Activated naive CD4-positive, alpha-beta T cell treated with anti-CD3 and anti-CD28 coated beads for 36 hours (primary cell): ENCODE data around the gene QRFP. TPM values are rescaled to one million over a fixed set of nuclear protein-coding genes. Genes with fewer than 3 reads are reported as not detected.

Source experiments
- CTCF ChIA-PET: fragments of 350-600 bp; sonication (Branson Sonifier 250); formaldehyde crosslinking; loops from one replicate; lab custom pipeline; 2021; ENCODE audit warnings: antibody characterized with exemption; lab: Charles Lee
- DNase-seq: peaks from one replicate; pipeline ENCODE4 v3.0.0-alpha.2; 2020
- H3K27ac Mint-ChIP-seq: one replicate; pipeline ENCODE4 v1.8.0; 2021; ENCODE audit warnings: mild to moderate bottlenecking, mixed read lengths
- H3K27me3 Mint-ChIP-seq: one replicate; pipeline ENCODE4 v1.8.0; 2021; ENCODE audit warnings: low read depth, mixed read lengths
- H3K36me3 Mint-ChIP-seq: one replicate; pipeline ENCODE4 v1.8.0; 2021; ENCODE audit warnings: low read depth, mixed read lengths
- H3K4me1 Mint-ChIP-seq: one replicate; pipeline ENCODE4 v1.8.0; 2021; ENCODE audit warnings: low read depth, mixed read lengths
- H3K4me3 Mint-ChIP-seq: one replicate; pipeline ENCODE4 v1.8.0; 2021; ENCODE audit warnings: mild to moderate bottlenecking, moderate library complexity, mixed read lengths
- H3K9me3 Mint-ChIP-seq: one replicate; pipeline ENCODE4 v1.8.0; 2021; ENCODE audit warnings: mixed read lengths
- intact Hi-C: fragments of 100-400 bp; cut with micrococcal nuclease; formaldehyde crosslinking; loops from one replicate; pipeline ENCODE4 v1.15.1; 2023
- total RNA-seq, 2 experiments: library from RNA; stranded (reverse); gene quantifications; one replicate each; pipeline ENCODE4 v1.2.3, GENCODE V29; 2021

Gene QRFP
- total RNA-seq, 2 experiments from 2014 or later, result not detected

GRCh38 chr9:130895481-130896232 is 955 bp downstream of the QRFP start:
- no peak for DNase-seq
- H3K9me3 Mint-ChIP-seq, result no peaks in the 10 kb centered on the region
- H3K4me3 Mint-ChIP-seq, result no peak overlapping the region
- H3K4me1 Mint-ChIP-seq, result no peaks in the 10 kb centered on the region
- H3K27ac Mint-ChIP-seq, result no peak overlapping the region
- H3K36me3 Mint-ChIP-seq, result no peaks in the 10 kb centered on the region
- CTCF ChIA-PET, result interaction anchor here (1.3 kb wide), 1 partner anchor 188 kb away, joined by 3 read pairs; no protein-coding TSS in a partner anchor
- H3K27me3 Mint-ChIP-seq, result no peaks in the 10 kb centered on the region
- intact Hi-C loops, result no loop called here

GRCh38 chr9:130895038-130895437 is 1.6 kb downstream of the QRFP start:
- H3K4me1 Mint-ChIP-seq, result no peaks in the 10 kb centered on the region
- DNase-seq, result no peak
- H3K4me3 Mint-ChIP-seq, result no peak overlapping the region
- no peaks in the 10 kb centered on the region for H3K27me3 Mint-ChIP-seq
- no peaks in the 10 kb centered on the region for H3K9me3 Mint-ChIP-seq
- intact Hi-C loops, result no loop called here
- no peak overlapping the region for H3K27ac Mint-ChIP-seq
- H3K36me3 Mint-ChIP-seq, result no peaks in the 10 kb centered on the region
- CTCF ChIA-PET, result interaction anchor here (1.3 kb wide), 1 partner anchor 188 kb away, joined by 3 read pairs; no protein-coding TSS in a partner anchor

GRCh38 chr9:130894546-130894945 is 2.1 kb downstream of the QRFP start:
- no peak for DNase-seq
- no peaks in the 10 kb centered on the region for H3K4me1 Mint-ChIP-seq
- no peaks in the 10 kb centered on the region for H3K27me3 Mint-ChIP-seq
- no peaks in the 10 kb centered on the region for H3K9me3 Mint-ChIP-seq
- no peak overlapping the region for H3K4me3 Mint-ChIP-seq
- intact Hi-C loops, result no loop called here
- CTCF ChIA-PET, result interaction anchor here (0.6 to 1.3 kb wide), 3 partner anchors 57 to 753 kb away, joined by 3 to 6 read pairs (median 6); no protein-coding TSS in a partner anchor
- no peak overlapping the region for H3K27ac Mint-ChIP-seq
- no peaks in the 10 kb centered on the region for H3K36me3 Mint-ChIP-seq

DNA sequence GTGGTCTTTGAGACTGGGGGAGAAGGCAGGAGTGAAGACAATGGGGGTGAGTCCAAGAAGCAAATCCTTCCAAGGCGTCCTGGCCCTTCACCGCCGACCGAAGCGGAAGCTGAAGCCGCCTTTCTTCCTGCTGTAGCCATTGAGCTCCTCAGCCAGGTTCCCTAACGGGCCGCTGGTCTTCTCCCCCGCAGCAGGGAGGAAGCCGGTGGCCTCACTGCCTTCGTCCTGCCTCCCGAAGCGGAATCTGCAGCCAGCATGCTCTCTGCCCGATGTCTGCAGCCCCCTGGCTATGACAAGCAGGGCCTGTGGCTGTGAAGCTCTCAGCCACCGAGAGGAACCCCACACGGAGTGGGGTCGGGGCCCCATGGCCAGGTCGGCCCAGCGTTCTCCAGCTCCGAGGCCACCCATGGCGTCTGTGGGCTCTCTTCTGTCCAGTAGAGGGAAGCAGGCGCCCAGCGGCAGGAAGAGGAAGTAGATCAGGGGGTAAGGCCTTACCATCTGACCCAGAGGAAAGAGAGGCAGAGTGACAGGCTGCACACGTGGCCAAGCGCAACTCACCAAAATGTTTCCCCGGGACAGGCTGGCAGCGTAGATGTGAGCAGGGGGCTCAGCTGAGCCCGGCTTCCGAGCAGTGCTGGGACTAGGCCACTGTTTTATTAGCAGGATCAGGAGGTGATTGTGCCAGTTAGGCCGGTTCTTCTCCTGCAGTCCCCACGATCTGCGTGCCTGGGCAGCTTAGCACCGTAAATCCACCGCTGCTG is 3.1 kb downstream of the QRFP start:
- H3K4me1 Mint-ChIP-seq, result no peaks in the 10 kb centered on the region
- H3K36me3 Mint-ChIP-seq, result no peaks in the 10 kb centered on the region
- CTCF ChIA-PET, result interaction anchor here (1.0 to 1.2 kb wide), 2 partner anchors 58 to 105 kb away, joined by 3 to 6 read pairs; no protein-coding TSS in a partner anchor
- H3K27me3 Mint-ChIP-seq, result no peaks in the 10 kb centered on the region
- H3K9me3 Mint-ChIP-seq, result no peaks in the 10 kb centered on the region
- no peak overlapping the region for H3K4me3 Mint-ChIP-seq
- H3K27ac Mint-ChIP-seq, result no peak overlapping the region
- no peak for DNase-seq
- intact Hi-C loops, result no loop called here

GRCh38 chr9:130892477-130893304 is 3.9 kb downstream of the QRFP start:
- Mint-ChIP-seq H3K36me3 (no peaks in the 10 kb centered on the region), H3K4me3 (no peak overlapping the region), H3K27me3 (no peaks in the 10 kb centered on the region), H3K9me3 (no peaks in the 10 kb centered on the region), H3K4me1 (no peaks in the 10 kb centered on the region), H3K27ac (no peak overlapping the region)
- CTCF ChIA-PET, result interaction anchor here (1.2 kb wide), 1 partner anchor 106 kb away, joined by 3 read pairs; no protein-coding TSS in a partner anchor
- intact Hi-C loops, result no loop called here
- no peak for DNase-seq

- intact Hi-C loops, result no loop called here
- H3K27me3 Mint-ChIP-seq, result no peaks in the 10 kb centered on the region
- CTCF ChIA-PET, result no interaction called here
- H3K9me3 Mint-ChIP-seq, result no peaks in the 10 kb centered on the region
- no peaks in the 10 kb centered on the region for H3K4me1 Mint-ChIP-seq
- H3K27ac Mint-ChIP-seq, result no peak overlapping the region
- no peak for DNase-seq
- no peak overlapping the region for H3K4me3 Mint-ChIP-seq
- H3K36me3 Mint-ChIP-seq, result peaks cover 2% of the 10 kb centered on the region
Measured at GRCh38 chr9:130891688-130892476, 4.7 kb downstream of the QRFP start.

DNA sequence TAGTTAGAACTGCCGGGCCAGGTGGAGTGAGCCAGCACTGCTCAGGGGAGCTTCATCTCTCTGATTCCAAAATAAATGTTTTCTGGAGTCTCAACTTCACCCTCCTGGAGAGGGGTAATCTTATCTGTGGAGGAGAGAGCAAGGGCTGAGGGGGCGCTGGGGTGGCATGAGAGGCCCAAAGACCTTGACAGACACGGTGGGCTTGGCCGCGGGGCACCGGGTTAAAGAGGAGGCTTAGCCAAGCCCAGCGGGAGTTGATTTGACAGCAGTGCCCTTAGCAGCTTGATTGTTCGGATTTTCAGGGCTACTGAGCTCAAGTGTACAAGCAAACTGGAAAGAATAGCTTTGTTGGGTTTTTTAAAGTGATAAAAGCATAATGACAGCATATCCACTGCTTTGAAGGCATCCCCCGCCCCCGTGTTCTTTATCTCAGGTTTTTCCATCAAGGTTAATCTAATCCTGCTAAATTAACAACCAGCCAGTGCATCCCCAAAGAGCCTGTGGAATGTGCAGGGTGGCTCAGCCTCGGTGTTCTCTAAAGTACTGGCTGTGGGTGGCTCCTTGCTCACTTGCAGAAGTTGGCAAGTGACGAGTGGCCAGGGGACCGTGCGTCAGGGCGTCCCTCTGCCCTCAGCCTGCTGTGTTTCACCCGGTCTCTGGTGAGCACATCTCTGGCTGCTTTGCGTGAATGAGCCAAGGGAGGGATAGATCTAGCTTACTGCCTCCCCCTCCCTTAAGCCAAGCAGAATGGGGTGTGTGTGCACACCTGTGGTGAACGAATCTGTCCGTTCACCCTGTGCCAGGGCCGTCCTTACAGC is 5.5 kb downstream of the QRFP start:
- intact Hi-C loops, result no loop called here
- no peak for DNase-seq
- Mint-ChIP-seq H3K4me1 (no peaks in the 10 kb centered on the region), H3K9me3 (no peaks in the 10 kb centered on the region), H3K36me3 (peaks cover 3% of the 10 kb centered on the region), H3K27ac (no peak overlapping the region), H3K27me3 (no peaks in the 10 kb centered on the region), H3K4me3 (no peak overlapping the region)
- CTCF ChIA-PET, result interaction anchor here (0.7 kb wide), 1 partner anchor 134 kb away, joined by 3 read pairs; no protein-coding TSS in a partner anchor

DNA sequence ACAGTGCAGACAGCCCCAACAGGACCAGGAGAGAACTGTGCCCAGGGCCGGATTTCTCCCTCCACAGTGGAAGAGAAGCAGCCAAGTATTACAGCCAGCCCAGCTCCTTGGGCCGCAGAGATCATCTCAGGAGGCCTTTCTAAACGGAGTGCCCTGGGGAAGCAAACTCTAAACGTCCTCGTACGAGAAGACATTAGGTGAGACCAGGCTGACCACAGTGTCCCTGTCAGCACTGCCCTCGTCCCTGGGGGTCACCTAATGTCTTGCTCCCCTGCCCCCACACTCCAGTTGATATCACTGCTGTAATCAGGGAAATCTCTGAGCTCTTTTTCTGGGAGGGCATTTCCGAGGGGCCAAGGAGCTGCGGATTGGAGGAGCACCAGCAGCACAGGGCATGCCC is 6.5 kb downstream of the QRFP start:
- Mint-ChIP-seq H3K9me3 (no peaks in the 10 kb centered on the region), H3K4me3 (no peak overlapping the region), H3K27me3 (no peaks in the 10 kb centered on the region), H3K36me3 (peaks cover 10% of the 10 kb centered on the region), H3K4me1 (no peaks in the 10 kb centered on the region), H3K27ac (no peak overlapping the region)
- no peak for DNase-seq
- CTCF ChIA-PET, result interaction anchor here (0.7 kb wide), 1 partner anchor 133 kb away, joined by 3 read pairs; no protein-coding TSS in a partner anchor
- intact Hi-C loops, result no loop called here

DNA sequence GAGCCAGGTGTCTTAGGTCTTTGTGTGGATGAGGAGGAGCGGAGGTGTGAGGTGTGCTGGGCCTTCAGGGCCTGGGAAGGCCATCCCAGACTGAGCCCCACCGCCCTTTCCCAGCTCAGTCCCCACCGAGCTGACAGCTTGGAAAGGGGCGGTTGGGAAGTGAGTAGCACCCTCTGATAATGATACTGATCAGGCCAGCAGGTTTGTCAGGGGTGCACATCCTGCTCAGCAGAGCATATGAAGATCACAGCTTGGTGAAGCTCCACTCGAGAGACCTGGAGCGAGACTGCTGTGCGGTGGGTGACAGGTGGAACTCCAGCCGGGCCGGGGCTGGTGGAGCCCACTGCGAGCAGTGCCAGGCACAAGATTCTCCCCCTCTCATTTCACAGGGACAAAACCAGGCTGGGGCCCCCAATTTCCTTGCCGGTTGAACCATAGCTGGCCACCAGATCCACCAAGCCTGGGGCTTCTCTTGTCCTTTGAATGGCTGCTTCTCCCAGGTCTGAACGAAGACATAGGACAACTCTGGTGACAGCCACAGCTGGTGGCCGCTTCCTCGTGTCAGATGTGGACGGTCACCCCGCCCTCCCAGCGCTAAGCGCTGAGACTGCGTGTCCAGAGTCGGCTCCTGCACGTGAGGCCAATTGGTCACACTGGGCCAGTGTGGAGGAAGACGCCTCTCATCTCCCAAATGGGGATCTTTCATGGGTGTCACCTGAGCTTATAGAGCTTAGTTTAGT is 8.3 kb downstream of the QRFP start:
- intact Hi-C loops, result no loop called here
- CTCF ChIA-PET, result no interaction called here
- Mint-ChIP-seq H3K27ac (no peak overlapping the region), H3K4me3 (no peak overlapping the region), H3K9me3 (no peaks in the 10 kb centered on the region), H3K27me3 (no peaks in the 10 kb centered on the region), H3K4me1 (no peaks in the 10 kb centered on the region), H3K36me3 (peaks cover 16% of the 10 kb centered on the region)
- no peak for DNase-seq

GRCh38 chr9:130887494-130888144 is 9.0 kb downstream of the QRFP start:
- CTCF ChIA-PET, result no interaction called here
- H3K36me3 Mint-ChIP-seq, result peaks cover 16% of the 10 kb centered on the region
- DNase-seq, result no peak
- H3K4me1 Mint-ChIP-seq, result no peaks in the 10 kb centered on the region
- intact Hi-C loops, result no loop called here
- H3K27ac Mint-ChIP-seq, result no peak overlapping the region
- H3K27me3 Mint-ChIP-seq, result no peaks in the 10 kb centered on the region
- H3K9me3 Mint-ChIP-seq, result no peaks in the 10 kb centered on the region
- no peak overlapping the region for H3K4me3 Mint-ChIP-seq
